Ectodermal cell (in vitro differentiated cells): ENCODE results near the gene FAR2.
"Not testable (repeated sequence)": the region's sequence is repeated elsewhere in the genome, so short reads cannot be mapped to it uniquely, and the experiment has no call there.

Source experiments
- H3K27ac ChIP-seq: 2 replicates; pipeline ENCODE4 v1.7.0; 2013; ENCODE audit warnings: mild to moderate bottlenecking, low read depth, low read length; ENCODE audit not compliant: insufficient read depth, poor library complexity, severe bottlenecking
- H3K27me3 ChIP-seq: 2 replicates; pipeline ENCODE4 v1.7.0; 2013; ENCODE audit warnings: mild to moderate bottlenecking, low read length; ENCODE audit not compliant: insufficient read depth, control insufficient read depth, poor library complexity, severe bottlenecking
- H3K36me3 ChIP-seq: one replicate; pipeline ENCODE4 v1.7.0; 2013; ENCODE audit warnings: low read length; ENCODE audit not compliant: control insufficient read depth, insufficient read depth
- H3K4me1 ChIP-seq: one replicate; pipeline ENCODE4 v1.7.0; 2013; ENCODE audit warnings: low read length; ENCODE audit not compliant: control insufficient read depth, insufficient read depth
- H3K4me3 ChIP-seq: 2 replicates; pipeline ENCODE4 v1.7.0; 2013; ENCODE audit warnings: low read depth, low read length, control low read depth; ENCODE audit not compliant: insufficient read depth
- H3K9me3 ChIP-seq: 2 replicates; pipeline ENCODE4 v1.7.0; 2013; ENCODE audit warnings: mild to moderate bottlenecking, low read length, moderate library complexity; ENCODE audit not compliant: control insufficient read depth
- WGBS, 2 experiments: methylation state at CpG; one replicate each; pipeline ENCODE4 v1.1.7; 2013; ENCODE audit warnings: missing lambda C conversion rate in 2 of 2; 5-methylcytosine and 5-hydroxymethylcytosine counted together

The FAR2 gene

DNA sequence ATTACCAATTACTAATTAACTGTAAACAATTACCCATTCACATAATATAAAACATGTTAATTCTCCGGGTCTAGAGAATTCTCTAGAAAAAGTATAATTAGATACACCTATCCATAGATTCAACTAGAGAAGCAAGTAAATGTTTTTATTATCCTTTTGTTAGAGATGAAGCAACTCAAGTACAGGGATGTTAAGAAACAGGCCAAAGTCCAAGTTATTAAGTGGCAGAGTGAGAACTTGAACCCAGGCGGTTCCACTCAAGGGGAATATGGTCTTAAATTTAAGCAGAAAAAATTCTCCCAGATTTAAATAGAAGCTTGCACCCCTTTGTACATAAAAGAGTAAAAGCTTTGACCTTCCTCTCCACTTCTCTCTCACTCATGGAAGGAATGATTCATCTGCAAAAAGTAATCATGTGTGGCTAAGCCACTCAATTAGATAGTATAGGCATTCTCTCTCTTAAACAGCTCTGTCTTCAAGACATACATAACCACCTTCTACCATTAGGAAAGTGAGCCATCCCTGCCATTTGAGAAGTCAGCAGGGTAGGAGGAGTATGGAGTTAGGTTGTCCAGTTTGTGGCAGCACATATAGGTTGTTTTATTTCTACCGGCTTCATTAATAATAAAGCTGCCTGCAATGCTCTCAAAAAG is 197.8 kb downstream of the FAR2 start:
- H3K4me3 ChIP-seq: no peak overlapping the region
- WGBS, 2 experiments: 90 to 96% methylated on average over 2 of the region's 3 CpGs
- no peaks in the 10 kb centered on the region for H3K27me3 ChIP-seq
- H3K27ac ChIP-seq: no peak overlapping the region
- no peaks in the 10 kb centered on the region for H3K9me3 ChIP-seq
- H3K36me3 ChIP-seq: no peaks in the 10 kb centered on the region
- H3K4me1 ChIP-seq: no peaks in the 10 kb centered on the region

DNA sequence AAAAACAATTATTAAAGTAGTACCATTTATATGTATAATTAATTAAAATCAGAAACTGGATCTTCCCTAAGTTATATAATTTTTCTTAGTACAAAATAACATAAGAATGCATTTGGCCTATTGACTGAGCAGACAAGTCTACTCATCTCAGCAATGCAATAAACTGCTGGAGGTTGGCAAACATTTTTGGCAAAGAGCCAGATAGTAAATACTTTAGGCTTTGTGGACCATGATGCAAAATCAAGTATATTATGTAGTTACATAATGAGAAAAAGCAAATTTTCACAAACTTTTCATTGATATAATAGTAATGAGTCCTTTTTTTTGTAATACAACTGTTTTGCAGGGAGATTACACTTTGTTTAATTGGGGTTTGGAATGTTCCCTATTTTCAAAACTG is 201.0 kb downstream of the FAR2 start:
- peaks cover 4% of the 10 kb centered on the region for H3K36me3 ChIP-seq
- H3K4me3 ChIP-seq: no peak overlapping the region
- no peaks in the 10 kb centered on the region for H3K9me3 ChIP-seq
- H3K27me3 ChIP-seq: no peaks in the 10 kb centered on the region
- H3K27ac ChIP-seq: no peak overlapping the region
- no peaks in the 10 kb centered on the region for H3K4me1 ChIP-seq

DNA sequence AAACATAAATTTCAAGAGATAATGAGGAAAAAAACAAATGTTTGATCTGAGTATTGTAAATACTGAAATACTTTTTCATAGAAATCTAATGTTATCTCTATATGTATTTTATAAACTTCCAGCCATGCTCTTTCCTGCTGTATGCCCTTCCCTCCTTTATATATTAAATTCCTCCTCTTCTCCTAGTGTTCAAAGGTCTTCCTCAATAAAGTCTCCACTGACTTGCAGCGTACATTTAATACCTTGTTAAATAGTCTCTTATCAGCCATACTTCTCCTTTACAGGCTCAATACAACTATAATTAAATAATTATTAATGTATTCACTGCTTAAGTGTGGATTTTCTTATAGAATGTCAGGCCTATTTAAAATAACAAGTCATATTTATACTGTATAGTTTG is 205.9 kb downstream of the FAR2 start:
- Histone ChIP-seq H3K4me3 (no peak overlapping the region), H3K27me3 (no peaks in the 10 kb centered on the region), H3K9me3 (no peaks in the 10 kb centered on the region), H3K36me3 (peaks cover 4% of the 10 kb centered on the region), H3K27ac (no peak overlapping the region), H3K4me1 (no peaks in the 10 kb centered on the region)
- 100% methylated on average over 1 of the region's 1 CpG; no CpG with 5 or more reads in 1 of the 2 experiments for WGBS, 2 experiments

DNA sequence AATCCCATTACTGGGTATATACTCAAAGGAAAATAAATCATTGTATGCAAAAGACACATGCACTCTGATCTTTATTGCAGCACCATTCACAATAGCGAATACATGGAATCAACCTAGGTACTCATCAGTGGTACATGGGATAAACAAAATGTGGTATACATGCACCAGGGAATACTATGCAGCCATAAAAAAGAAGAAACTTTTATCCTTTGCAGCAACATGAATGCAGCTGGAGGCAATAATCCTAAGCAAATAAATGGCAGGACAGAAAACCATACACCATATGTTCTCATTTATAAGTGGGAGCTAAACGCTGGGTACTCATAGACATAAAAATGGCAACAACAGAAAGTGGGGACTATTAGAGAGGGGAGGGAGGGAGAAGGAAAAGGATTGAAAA is 216.0 kb downstream of the FAR2 start:
- Histone ChIP-seq H3K27me3 (no peaks in the 10 kb centered on the region), H3K9me3 (no peaks in the 10 kb centered on the region), H3K27ac (no peak overlapping the region), H3K4me3 (no peak overlapping the region), H3K4me1 (no peaks in the 10 kb centered on the region), H3K36me3 (peaks cover 11% of the 10 kb centered on the region)
- WGBS, 2 experiments: 85 to 100% methylated on average over 1 to 2 of the region's 2 CpGs

DNA sequence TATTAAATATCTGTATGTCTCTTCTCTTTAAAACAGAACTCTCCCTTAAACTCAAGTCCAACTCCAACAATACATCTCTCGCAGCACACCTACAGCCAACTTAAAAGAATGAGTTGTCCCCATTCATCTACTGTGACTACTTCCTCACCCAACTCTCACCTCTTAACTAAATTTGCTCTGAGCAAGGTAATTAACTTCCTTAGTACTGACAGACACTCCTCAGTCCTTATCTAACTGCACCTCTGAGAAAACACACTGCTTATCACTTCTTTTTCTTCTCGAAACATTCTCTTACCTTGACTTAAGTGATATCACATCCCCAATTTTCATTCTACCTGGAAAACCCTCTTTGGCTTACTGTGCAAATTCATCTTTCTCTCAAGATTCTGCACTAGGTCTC is 224.9 kb downstream of the FAR2 start:
- Histone ChIP-seq H3K27ac (no peak overlapping the region), H3K9me3 (no peaks in the 10 kb centered on the region), H3K4me3 (no peak overlapping the region), H3K36me3 (peaks cover 2% of the 10 kb centered on the region), H3K27me3 (no peaks in the 10 kb centered on the region), H3K4me1 (no peaks in the 10 kb centered on the region)
- 93 to 95% methylated on average over 2 of the region's 2 CpGs for WGBS, 2 experiments

DNA sequence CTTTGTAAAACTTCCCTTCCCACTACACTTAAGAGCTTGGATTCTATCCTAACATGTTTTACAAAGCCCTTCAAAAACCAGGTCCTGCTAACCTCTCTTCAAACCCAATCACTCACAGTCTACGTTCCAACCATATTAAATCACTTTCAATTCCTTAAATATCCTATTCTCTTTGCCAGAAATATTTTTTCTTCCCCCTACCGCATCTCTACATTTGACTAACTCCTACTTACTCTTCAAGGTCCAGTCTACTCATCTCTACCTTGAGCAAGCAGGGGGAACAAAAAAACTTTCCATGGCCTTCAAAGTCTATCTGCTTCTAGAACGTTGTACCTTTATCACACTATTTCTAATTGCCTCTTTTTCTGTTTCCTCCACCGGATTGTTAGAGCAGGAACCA is 225.8 kb downstream of the FAR2 start:
- H3K36me3 ChIP-seq: no peaks in the 10 kb centered on the region
- H3K9me3 ChIP-seq: no peaks in the 10 kb centered on the region
- H3K4me1 ChIP-seq: no peaks in the 10 kb centered on the region
- no peak overlapping the region for H3K27ac ChIP-seq
- whole genome bisulfite sequencing, 2 experiments: 93 to 96% methylated on average over 4 of the region's 4 CpGs
- H3K4me3 ChIP-seq: no peak overlapping the region
- no peaks in the 10 kb centered on the region for H3K27me3 ChIP-seq

DNA sequence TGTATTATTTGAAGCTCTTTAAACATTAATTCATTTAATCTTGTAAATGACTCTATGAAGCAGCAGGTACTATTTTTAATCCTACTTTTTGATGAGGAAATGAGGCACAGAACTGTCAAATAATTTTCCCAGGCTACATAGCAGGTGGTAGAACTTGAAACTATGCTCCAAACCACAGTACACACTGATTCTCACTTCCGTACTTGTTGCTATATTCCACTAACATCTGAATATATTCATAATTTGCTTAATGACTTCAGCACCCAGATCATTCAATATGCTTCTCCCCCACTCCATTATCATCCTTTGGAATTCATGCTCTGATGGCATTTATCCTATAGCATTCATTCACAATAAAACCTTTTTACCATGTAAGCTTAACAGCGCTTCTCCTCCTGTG is 227.0 kb downstream of the FAR2 start:
- H3K27ac ChIP-seq: no peak overlapping the region
- H3K27me3 ChIP-seq: no peaks in the 10 kb centered on the region
- no peaks in the 10 kb centered on the region for H3K9me3 ChIP-seq
- H3K4me3 ChIP-seq: no peak overlapping the region
- H3K4me1 ChIP-seq: no peaks in the 10 kb centered on the region
- WGBS, 2 experiments: 89 to 91% methylated on average over 2 of the region's 2 CpGs
- no peaks in the 10 kb centered on the region for H3K36me3 ChIP-seq

DNA sequence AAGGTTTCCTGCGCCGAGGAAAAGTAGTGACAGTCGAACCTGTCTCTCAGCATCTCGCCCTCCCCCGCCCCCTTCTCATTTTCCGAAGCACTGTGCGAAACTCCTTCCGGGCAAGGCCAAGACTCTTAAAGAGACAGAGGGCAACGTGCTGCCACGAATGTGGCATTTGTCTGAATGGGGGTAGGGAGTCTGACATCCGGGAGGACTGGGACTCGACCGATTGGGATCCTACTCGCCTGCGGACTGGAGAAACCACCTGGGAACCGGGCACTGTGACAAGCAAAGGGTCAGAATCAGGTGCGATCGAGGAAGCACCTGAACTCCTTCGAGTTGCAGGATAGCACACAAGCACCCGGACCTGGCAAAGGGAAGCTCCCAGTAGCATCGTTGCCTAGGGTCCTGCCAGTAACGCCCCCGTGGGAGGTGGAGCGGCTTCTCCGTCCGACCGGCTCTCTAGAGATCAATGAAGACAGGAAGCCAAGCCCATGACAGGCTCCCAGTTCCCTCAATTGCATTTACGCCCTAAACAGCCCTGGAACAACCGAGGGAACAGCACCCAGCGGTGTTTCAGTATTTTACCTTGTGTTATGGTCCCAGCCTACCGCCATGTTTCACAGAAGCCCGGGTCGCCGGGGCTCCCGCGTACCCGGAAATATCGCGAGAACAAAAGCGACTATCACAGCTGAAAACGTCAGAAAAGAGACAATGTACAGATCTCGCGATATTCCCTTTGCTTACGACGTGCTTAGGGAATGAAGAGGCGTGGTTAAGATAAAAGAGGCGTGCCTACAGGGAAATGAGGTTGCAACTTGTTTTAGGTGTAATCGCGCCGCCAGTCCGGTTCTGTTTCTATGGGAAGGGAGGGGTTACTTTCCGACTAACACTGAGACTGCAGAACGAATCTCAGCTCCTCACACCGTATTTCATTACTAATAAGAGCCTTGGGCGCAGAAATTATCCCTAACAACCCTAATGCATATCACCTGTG is 231.8 kb downstream of the FAR2 start, which contains the start of gene ERGIC2:
ERGIC2 (minus strand) TSS at position 637 of the 988 bp plus-strand sequence. CDS start 9,539 bp downstream, outside the sequence.
- WGBS, 2 experiments: 0% methylated on average over 55 of the region's 55 CpGs

DNA sequence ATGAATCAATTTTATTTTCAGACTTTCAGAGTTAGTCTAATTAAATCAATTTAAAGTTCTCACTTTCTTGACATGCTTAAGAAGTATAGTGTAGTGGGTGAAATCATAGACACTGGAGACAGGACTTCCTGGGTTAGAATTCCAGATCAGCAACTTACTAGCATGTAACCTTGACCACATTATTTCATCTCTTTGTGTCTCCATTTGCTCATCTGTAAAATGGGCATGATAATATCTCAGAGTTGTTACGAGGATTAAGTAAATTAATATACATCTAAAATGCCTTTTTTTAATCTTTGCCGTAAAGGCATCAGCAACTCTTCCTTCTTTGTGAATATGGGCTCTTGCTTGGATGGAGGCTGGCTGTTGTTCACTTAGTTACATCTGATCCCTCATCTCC is 233.2 kb downstream of the FAR2 start:
- H3K4me3 ChIP-seq: no peak overlapping the region
- 89 to 100% methylated on average over 1 to 2 of the region's 2 CpGs for WGBS, 2 experiments
- H3K36me3 ChIP-seq: no peaks in the 10 kb centered on the region
- no peaks in the 10 kb centered on the region for H3K4me1 ChIP-seq
- no peak overlapping the region for H3K27ac ChIP-seq
- no peaks in the 10 kb centered on the region for H3K9me3 ChIP-seq
- H3K27me3 ChIP-seq: no peaks in the 10 kb centered on the region

More for the DNA sequence above, 231.8 kb downstream of the FAR2 start, which contains the start of gene ERGIC2:
- Histone ChIP-seq H3K4me1 (no peaks in the 10 kb centered on the region), H3K27ac (peak within 1 kb of the TSS; percentile 85), H3K4me3 (peak within 1 kb of the TSS; percentile 94), H3K9me3 (no peaks in the 10 kb centered on the region), H3K27me3 (no peaks in the 10 kb centered on the region), H3K36me3 (no peaks in the 10 kb centered on the region)

DNA sequence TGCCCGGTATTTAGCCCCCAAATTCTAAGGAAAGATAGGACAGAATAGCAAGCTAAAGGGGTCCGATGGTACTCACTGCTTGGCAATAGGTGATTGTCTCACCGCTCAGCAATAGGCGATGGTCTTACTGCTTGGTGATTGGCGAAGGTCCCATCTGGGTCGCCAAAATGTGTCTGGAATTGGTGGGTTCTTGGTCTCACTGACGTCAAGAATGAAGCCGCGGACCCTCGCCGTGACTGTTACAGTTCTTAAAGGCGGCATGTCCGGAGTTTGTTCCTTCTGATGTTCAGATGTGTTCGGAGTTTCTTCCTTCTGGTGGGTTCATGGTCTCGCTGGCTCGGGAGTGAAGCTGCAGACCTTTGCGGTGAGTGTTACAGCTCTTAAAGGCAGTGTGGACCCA is 236.1 kb downstream of the FAR2 start:
- not testable (repeated sequence) for H3K9me3 ChIP-seq, H3K27me3 ChIP-seq, H3K4me1 ChIP-seq, H3K27ac ChIP-seq, H3K4me3 ChIP-seq, H3K36me3 ChIP-seq
- 95 to 96% methylated on average over 15 to 17 of the region's 17 CpGs for WGBS, 2 experiments
